SK-N-SH (cell line): Measurements from ENCODE around the gene BAD. TPM values are rescaled to one million over a fixed set of nuclear protein-coding genes. Genes with fewer than 3 reads are reported as not detected.

ENCODE experiments used
- CTCF ChIA-PET: fragments of 300-600, 350-600 bp; formaldehyde crosslinking; extraction: SDS; loops from one replicate; lab custom pipeline; 2021; lab: Yijun Ruan, JAX
- POLR2A ChIA-PET: fragments of 350-600 bp; sonication (Branson Sonifier 250); formaldehyde crosslinking; extraction: SDS; loops from one replicate; lab custom pipeline; 2020; ENCODE audit warnings: antibody characterized with exemption, inconsistent platforms; lab: Yijun Ruan, JAX
- DNase-seq: peaks from one replicate; pipeline ENCODE4 v3.0.0; 2012
- H2AFZ ChIP-seq: fragments of 200-600 bp; sonication (generic); 2 replicates; pipeline ENCODE4 v1.8.1; 2016; ENCODE audit warnings: antibody characterized with exemption, mild to moderate bottlenecking, low read depth
- H3F3A ChIP-seq: fragments of 200-600 bp; sonication (generic); replicated peaks from 2 replicates; pipeline ENCODE3; 2016; ENCODE audit warnings: antibody characterized with exemption, mild to moderate bottlenecking; ENCODE audit not compliant: insufficient read depth
- H3K27ac ChIP-seq, 2 experiments: fragments of 200-500 bp in 1 of 2; fragments of 200-600 bp in 1 of 2; sonication (Bioruptor generic) in 1 of 2; sonication (generic), shearing (Covaris generic) in 1 of 2; 2 replicates each; pipeline versions ENCODE4 v1.5.1 to v1.6.1; 2014 to 2016; ENCODE audit warnings: low read depth in 2 of 2, inconsistent platforms in 1 of 2, low read length in 1 of 2, mild to moderate bottlenecking in 1 of 2, mixed read lengths in 1 of 2
- H3K27me3 ChIP-seq: fragments of 200-600 bp; sonication (generic), shearing (Covaris generic); 2 replicates; pipeline ENCODE4 v1.6.1; 2016; ENCODE audit warnings: mixed run types; ENCODE audit not compliant: insufficient read depth
- H3K36me3 ChIP-seq, 2 experiments: fragments of 200-500 bp in 1 of 2; fragments of 200-600 bp in 1 of 2; sonication (Bioruptor generic) in 1 of 2; sonication (generic) in 1 of 2; replicated peaks in 1 of 2; 2 replicates each; pipeline versions ENCODE3 to v1.5.1; 2014 to 2016; ENCODE audit warnings: low read length in 1 of 2, mild to moderate bottlenecking in 1 of 2; ENCODE audit not compliant: insufficient read depth in 2 of 2, control insufficient read depth in 1 of 2
- H3K4me1 ChIP-seq, 2 experiments: fragments of 200-500 bp in 1 of 2; fragments of 200-600 bp in 1 of 2; sonication (Bioruptor generic) in 1 of 2; sonication (generic), shearing (Covaris generic) in 1 of 2; 2 replicates each; pipeline versions ENCODE4 v1.5.1 to v1.6.1; 2014 to 2016; ENCODE audit warnings: low read depth in 1 of 2, low read length in 1 of 2, mixed run types in 1 of 2; ENCODE audit not compliant: insufficient read depth in 2 of 2, control insufficient read depth in 1 of 2
- H3K4me2 ChIP-seq: fragments of 200-600 bp; sonication (generic), shearing (Covaris generic); 2 replicates; pipeline ENCODE4 v1.6.1; 2017; ENCODE audit warnings: mixed run types
- H3K4me3 ChIP-seq, 2 experiments: fragments of 200-500 bp in 1 of 2; fragments of 200-600 bp in 1 of 2; sonication (Bioruptor generic) in 1 of 2; sonication (generic), shearing (Covaris generic) in 1 of 2; 2 replicates each; pipeline versions ENCODE4 v1.5.1 to v1.8.1; 2014 to 2016; ENCODE audit warnings: low read depth in 2 of 2, inconsistent platforms in 1 of 2, low read length in 1 of 2, mild to moderate bottlenecking in 1 of 2, mixed read lengths in 1 of 2, moderate library complexity in 1 of 2
- H3K79me2 ChIP-seq: fragments of 200-600 bp; sonication (generic); 2 replicates; pipeline ENCODE4 v1.8.1; 2017; ENCODE audit warnings: mild to moderate bottlenecking; ENCODE audit not compliant: insufficient read depth
- H3K9ac ChIP-seq: fragments of 200-600 bp; sonication (generic); 2 replicates; pipeline ENCODE4 v1.6.1; 2017; ENCODE audit warnings: mixed run types
- H3K9me2 ChIP-seq: fragments of 200-600 bp; sonication (generic); 2 replicates; pipeline ENCODE4 v1.6.1; 2017; ENCODE audit warnings: mixed run types
- H3K9me3 ChIP-seq: fragments of 200-600 bp; sonication (generic); 2 replicates; pipeline ENCODE4 v1.6.1; 2017; ENCODE audit warnings: mixed run types, mild to moderate bottlenecking, moderate library complexity
- H4K20me1 ChIP-seq: fragments of 200-600 bp; sonication (generic); 2 replicates; pipeline ENCODE4 v1.6.1; 2017; ENCODE audit warnings: mild to moderate bottlenecking, mixed run types; ENCODE audit not compliant: insufficient read depth
- CHD2 ChIP-seq: fragments of 150-350 bp; IDR thresholded peaks from 2 replicates; pipeline ENCODE4 v1.6.1; 2018; ENCODE audit warnings: low read length; ENCODE audit not compliant: partially characterized antibody
- ELF1 ChIP-seq: IDR thresholded peaks from 2 replicates; pipeline ENCODE4 v1.4.0; 2012
- EP300 ChIP-seq, 2 experiments: IDR thresholded peaks; 2 replicates each; pipeline versions ENCODE4 v1.4.0 to v1.6.1; 2012; ENCODE audit warnings: borderline replicate concordance in 1 of 2, low read depth in 1 of 2, low read length in 1 of 2
- EZH2phosphoT487 ChIP-seq: fragments of 200-600 bp; sonication (generic); IDR thresholded peaks from 2 replicates; pipeline ENCODE4 v1.6.1; 2017; ENCODE audit warnings: low read depth, mixed run types, mild to moderate bottlenecking, antibody characterized with exemption, moderate library complexity, borderline replicate concordance
- FOSL2 ChIP-seq: IDR thresholded peaks from 2 replicates; pipeline ENCODE4 v1.4.0; 2012; ENCODE audit warnings: low read depth, mild to moderate bottlenecking, moderate library complexity, borderline replicate concordance
- FOXM1 ChIP-seq: IDR thresholded peaks from 2 replicates; pipeline ENCODE4 v1.4.0; 2012; ENCODE audit warnings: low read depth, mild to moderate bottlenecking
- GABPA ChIP-seq: IDR thresholded peaks from 2 replicates; pipeline ENCODE4 v1.4.0; 2012; ENCODE audit warnings: low read depth, mild to moderate bottlenecking
- GATA2 ChIP-seq: sonication (generic); formaldehyde crosslinking; IDR thresholded peaks from 2 replicates; pipeline ENCODE4 v1.5.0; 2020; ENCODE audit warnings: mild to moderate bottlenecking, missing genetic modification reagents
- IRF3 ChIP-seq: fragments of 150-350 bp; IDR thresholded peaks from 2 replicates; pipeline ENCODE4 v1.6.1; 2016; ENCODE audit warnings: mild to moderate bottlenecking, low read depth, low read length
- JUND ChIP-seq: IDR thresholded peaks from 2 replicates; pipeline ENCODE4 v1.4.0; 2012
- MEF2A ChIP-seq: IDR thresholded peaks from 2 replicates; pipeline ENCODE4 v1.4.0; 2012; ENCODE audit warnings: low read depth, borderline replicate concordance
- NFIC ChIP-seq: IDR thresholded peaks from 2 replicates; pipeline ENCODE4 v1.4.0; 2012; ENCODE audit warnings: borderline replicate concordance
- NRF1 ChIP-seq: IDR thresholded peaks from 2 replicates; pipeline ENCODE4 v1.6.1; 2012; ENCODE audit warnings: low read depth, mild to moderate bottlenecking, low read length
- POLR2AphosphoS5 ChIP-seq: IDR thresholded peaks from 2 replicates; pipeline ENCODE4 v1.6.1; 2012; ENCODE audit warnings: low read depth, low read length
- RCOR1 ChIP-seq: fragments of 150-350 bp; IDR thresholded peaks from 2 replicates; pipeline ENCODE4 v1.6.1; 2017; ENCODE audit warnings: antibody characterized with exemption, low read length
- REST ChIP-seq: IDR thresholded peaks from 2 replicates; pipeline ENCODE4 v1.6.1; 2012; ENCODE audit warnings: mild to moderate bottlenecking, low read depth, low read length, moderate library complexity
- TEAD4 ChIP-seq: IDR thresholded peaks from 2 replicates; pipeline ENCODE4 v1.4.0; 2012; ENCODE audit warnings: mild to moderate bottlenecking, borderline replicate concordance; ENCODE audit not compliant: insufficient read depth
- WGBS: methylation state at CpG from one replicate; pipeline ENCODE4 v1.1.6; 2017; ENCODE audit warnings: low lambda C conversion rate; 5-methylcytosine and 5-hydroxymethylcytosine counted together
- polyA plus RNA-seq, 3 experiments: library from polyadenylated mRNA; depleted of rRNA; stranded (reverse); fragments of >200 nt; gene quantifications; 2 replicates each; pipeline ENCODE4 v1.2.3, GENCODE V29; 2012
- TF ChIP-seq, protein P1 (sequence below): fragments of 150-350 bp; IDR thresholded peaks from 2 replicates; pipeline ENCODE4 v1.6.1; 2017; ENCODE audit warnings: antibody characterized with exemption, low read length, low read depth, borderline replicate concordance
- TF ChIP-seq, protein P2 (sequence below): fragments of 200-600 bp; sonication (generic); IDR thresholded peaks from 2 replicates; pipeline ENCODE4 v1.6.1; 2017; ENCODE audit warnings: antibody characterized with exemption, mild to moderate bottlenecking, moderate library complexity

Gene BAD
- polyA plus RNA-seq, 1 of the 3 experiments (the other 2 are of a cell fraction), result 80.9 TPM

- Histone ChIP-seq H3K36me3 (peaks cover 0 to 14% of the 10 kb centered on the region in 2 experiments), H3K79me2 (peaks cover 42% of the 10 kb centered on the region), H3K9ac (peak overlapping the region; percentile 75), H2AFZ (no peak overlapping the region), H3K4me1 (peaks cover 15 to 48% of the 10 kb centered on the region in 2 experiments; a peak in 2 of 4 replicates), H3K4me2 (peak overlapping the region; percentile 98), H3K9me3 (no peaks in the 10 kb centered on the region), H3K27ac (peak overlapping the region in 1 of 2 experiments; percentile 31; a peak in 1 of 4 replicates), H3K27me3 (no peaks in the 10 kb centered on the region), H3K9me2 (no peaks in the 10 kb centered on the region), H3F3A (peaks cover 10% of the 10 kb centered on the region), H3K4me3 (peak overlapping the region; percentile 88 to 97), H4K20me1 (no peaks in the 10 kb centered on the region)
- ChIA-PET CTCF (interaction anchor here (0.7 to 5.2 kb wide), 3 partner anchors 11 to 77 kb away, joined by 3 to 36 read pairs (median 9); partner anchors contain the start of genes ESRRA and PLCB3), POLR2A (interaction anchor here (1.1 to 1.7 kb wide), 4 partner anchors 19 to 57 kb away, joined by 3 to 5 read pairs (median 4); partner anchors contain the start of genes BAD and PPP1R14B)
- no peak for DNase-seq
- WGBS, result 85% methylated on average over 2 of the region's 3 CpGs
- TF ChIP-seq TEAD4 (no peak), EP300 (IDR thresholded peaks at IDR 0.05; ENCODE audit: borderline replicate concordance in 1 of 2, low read depth in 1 of 2, low read length in 1 of 2) (no peak), JUND (no peak), GATA2 (CRISPR knock-in tag) (no peak), FOXM1 (no peak), IRF3 (no peak), CHD2 (no peak), FOSL2 (no peak), MEF2A (no peak), NRF1 (no peak), GABPA (no peak), EZH2phosphoT487 (no peak), RCOR1 (no peak), ELF1 (no peak), POLR2AphosphoS5 (no peak), NFIC (no peak), REST (no peak)
- TF ChIP-seq, protein P1, sequence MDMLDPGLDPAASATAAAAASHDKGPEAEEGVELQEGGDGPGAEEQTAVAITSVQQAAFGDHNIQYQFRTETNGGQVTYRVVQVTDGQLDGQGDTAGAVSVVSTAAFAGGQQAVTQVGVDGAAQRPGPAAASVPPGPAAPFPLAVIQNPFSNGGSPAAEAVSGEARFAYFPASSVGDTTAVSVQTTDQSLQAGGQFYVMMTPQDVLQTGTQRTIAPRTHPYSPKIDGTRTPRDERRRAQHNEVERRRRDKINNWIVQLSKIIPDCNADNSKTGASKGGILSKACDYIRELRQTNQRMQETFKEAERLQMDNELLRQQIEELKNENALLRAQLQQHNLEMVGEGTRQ, result no peak
- TF ChIP-seq, protein P2, sequence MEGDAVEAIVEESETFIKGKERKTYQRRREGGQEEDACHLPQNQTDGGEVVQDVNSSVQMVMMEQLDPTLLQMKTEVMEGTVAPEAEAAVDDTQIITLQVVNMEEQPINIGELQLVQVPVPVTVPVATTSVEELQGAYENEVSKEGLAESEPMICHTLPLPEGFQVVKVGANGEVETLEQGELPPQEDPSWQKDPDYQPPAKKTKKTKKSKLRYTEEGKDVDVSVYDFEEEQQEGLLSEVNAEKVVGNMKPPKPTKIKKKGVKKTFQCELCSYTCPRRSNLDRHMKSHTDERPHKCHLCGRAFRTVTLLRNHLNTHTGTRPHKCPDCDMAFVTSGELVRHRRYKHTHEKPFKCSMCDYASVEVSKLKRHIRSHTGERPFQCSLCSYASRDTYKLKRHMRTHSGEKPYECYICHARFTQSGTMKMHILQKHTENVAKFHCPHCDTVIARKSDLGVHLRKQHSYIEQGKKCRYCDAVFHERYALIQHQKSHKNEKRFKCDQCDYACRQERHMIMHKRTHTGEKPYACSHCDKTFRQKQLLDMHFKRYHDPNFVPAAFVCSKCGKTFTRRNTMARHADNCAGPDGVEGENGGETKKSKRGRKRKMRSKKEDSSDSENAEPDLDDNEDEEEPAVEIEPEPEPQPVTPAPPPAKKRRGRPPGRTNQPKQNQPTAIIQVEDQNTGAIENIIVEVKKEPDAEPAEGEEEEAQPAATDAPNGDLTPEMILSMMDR, result no peak
Observed at GRCh38 chr11:64227405-64227956, 57.0 kb downstream of the BAD start.
